Suppressor macrophage (primary cell): ENCODE measurements around the gene STAT3.
"Not testable (repeated sequence)": the region's sequence is repeated elsewhere in the genome, so short reads cannot be mapped to it uniquely, and the experiment has no call there.

Experiments used
- DNase-seq, 4 experiments: peaks; one replicate each; pipeline ENCODE4 v3.0.0-alpha.2; 2020 to 2022

Gene STAT3

DNA sequence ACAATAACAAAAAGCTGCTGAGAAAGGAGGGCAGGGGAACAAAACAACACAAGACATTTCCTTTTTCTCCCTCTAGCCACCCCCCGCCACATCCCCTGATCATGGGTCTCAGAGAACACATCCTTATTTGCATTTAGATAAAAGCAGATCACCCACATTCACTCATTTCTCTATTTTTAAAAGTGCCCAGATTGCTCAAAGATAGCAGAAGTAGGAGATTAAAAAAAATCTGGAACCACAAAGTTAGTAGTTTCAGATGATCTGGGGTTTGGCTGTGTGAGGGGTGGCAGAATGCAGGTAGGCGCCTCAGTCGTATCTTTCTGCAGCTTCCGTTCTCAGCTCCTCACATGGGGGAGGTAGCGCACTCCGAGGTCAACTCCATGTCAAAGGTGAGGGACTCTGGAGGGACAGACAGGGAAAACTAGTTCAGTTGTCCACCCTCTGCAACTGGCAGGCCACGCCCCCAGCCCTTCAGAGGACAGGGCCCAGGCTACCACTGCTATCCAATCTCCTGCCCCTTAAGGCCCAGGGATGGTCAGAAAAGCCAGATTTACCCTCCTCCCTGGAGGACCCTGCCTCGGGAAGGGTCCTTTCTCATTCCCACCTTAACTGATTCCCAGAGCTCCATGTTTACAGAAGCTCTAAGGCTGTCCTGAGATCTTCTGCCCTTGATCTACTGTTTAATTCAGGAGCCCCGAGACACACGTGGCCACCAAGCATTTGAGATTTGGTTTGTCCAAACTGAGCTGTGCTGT, 72.7 kb downstream of the STAT3 start:
- peak; percentile 54 to 80 (median 76) for DNase-seq

DNA sequence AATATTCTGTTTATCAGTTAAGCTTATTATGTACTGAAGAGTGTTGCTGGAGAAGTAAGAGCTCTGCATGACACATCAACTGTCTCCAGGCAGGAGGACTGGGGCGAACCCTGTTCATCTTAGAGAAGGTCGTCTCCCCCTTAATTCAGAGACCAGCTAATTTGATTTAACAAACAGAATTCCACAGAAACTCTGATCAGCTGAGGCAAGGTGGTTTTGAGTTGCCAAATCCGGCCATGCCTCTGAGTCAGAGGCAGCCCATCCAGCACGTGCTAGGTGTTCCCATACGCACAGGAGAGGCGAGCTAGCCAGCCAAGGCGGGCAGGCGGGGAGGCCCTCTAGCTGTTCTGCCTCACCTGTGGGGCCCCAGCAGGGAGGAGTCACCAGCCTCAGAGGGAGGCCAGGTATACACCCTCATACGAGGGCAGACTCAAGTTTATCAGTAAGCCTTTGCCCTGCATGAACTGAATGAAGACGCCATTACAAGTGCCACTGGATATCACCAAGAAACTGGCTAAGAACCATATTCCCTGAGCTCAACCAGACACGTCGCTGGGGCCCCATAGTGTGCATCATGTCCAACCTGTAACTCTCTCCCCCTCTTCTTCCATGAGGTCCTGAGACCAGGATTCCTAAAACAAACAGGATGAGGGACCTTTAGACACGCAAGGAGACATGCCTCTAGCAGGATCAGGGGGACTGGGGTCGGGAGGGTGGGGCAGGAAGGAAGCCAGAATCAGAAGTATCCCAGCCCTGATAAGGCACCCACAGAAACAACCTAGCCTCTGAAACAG, 74.3 kb downstream of the STAT3 start:
- DNase-seq = no peak

DNA sequence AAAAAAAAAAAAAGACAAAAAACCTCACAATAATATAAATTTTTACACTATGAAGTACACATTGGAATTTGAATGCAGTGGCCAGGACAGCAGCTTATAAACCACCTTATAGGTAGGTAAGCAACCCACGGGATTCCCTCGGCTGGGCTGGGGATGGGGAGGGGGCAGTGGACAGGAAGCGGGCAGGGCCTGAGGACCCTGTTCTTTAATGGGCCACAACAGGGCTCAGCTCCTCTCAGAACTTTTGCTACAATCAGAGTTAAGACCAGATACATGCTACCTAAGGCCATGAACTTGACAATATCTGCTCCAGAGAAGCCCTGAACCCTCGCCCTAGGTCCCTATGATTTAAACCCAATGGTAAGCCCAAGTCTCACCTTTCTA, 74.9 kb downstream of the STAT3 start:
- no peak for DNase-seq

DNA sequence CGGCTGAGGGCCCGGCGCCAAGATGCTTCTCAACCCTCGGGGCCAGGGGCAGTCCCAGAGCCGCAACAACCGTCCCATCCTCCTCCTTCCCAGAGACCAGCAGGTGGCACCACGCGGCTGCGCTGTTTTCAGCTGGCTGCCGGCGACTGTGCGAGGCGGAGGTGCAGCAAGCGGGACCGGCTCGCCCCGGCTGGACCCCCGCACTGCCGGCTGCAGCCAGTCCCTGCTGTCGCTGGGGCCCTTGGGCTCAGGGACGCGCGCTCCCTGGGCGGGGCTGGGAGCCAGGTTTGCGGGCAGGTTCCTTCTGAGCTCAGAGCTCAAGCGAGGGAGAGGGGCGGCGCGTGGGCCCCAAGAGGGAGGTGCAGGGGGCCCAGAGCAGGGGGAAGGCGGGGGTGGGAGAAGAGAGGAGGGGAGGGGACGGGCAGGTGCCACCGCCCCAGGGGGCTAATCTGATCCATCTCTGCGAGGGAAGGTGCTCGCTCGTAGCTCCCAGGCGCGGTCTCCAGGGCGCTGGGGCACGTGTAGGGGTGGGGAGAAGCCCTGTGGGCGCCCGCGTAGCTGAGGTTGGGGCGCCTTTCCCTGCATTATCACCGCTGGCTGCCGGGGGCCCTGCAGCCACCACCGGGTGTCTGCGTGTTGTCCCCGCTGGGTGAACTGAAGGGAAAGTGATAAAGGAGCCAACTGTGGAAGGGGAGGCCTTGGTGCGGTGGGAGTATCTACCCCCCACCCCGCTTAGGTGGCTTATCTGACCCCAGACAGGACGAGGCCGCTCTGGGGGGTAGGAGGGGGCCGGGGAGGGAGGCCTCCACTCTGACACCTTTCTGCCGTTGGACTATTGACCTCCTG, 75.7 kb downstream of the STAT3 start:
- peak; percentile 63 to 82 (median 70) for DNase-seq

GRCh38 chr17:42312035-42312284, 76.3 kb downstream of the STAT3 start:
- no peak for DNase-seq

DNA sequence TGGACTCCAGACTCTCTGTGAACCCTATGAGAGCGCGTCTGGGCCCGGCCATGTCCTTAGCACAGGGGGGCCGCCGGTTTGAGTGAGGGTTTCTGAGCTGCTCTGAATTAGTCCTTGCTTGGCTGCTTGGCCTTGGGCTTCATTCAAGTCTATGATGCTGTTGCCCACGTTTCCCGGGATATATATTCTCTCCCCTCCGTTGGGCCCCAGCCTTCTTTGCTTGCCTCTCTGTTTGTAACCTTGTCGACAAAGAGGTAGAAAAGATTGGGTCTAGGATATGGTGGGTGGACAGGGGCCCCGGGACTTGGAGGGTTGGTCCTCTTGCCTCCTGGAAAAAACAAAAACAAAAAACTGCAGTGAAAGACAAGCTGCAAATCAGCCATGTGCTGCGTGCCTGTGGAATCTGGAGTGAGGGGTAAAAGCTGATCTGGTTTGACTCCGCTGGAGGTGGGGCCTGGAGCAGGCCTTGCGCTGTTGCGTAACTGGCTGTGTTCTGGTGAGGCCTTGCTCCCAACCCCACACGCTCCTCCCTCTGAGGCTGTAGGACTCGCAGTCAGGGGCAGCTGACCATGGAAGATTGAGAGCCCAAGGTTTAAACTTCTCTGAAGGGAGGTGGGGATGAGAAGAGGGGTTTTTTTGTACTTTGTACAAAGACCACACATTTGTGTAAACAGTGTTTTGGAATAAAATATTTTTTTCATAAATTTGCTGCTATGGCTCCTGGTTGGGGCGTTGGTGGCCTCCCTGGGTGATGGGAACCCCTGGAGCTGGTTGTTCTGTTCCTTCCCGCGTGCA, 76.8 kb downstream of the STAT3 start:
- DNase-seq = peak; percentile 87 to 94 (median 92)

- DNase-seq = no peak
Observed at GRCh38 chr17:42310787-42311215, 77.4 kb downstream of the STAT3 start.

DNA sequence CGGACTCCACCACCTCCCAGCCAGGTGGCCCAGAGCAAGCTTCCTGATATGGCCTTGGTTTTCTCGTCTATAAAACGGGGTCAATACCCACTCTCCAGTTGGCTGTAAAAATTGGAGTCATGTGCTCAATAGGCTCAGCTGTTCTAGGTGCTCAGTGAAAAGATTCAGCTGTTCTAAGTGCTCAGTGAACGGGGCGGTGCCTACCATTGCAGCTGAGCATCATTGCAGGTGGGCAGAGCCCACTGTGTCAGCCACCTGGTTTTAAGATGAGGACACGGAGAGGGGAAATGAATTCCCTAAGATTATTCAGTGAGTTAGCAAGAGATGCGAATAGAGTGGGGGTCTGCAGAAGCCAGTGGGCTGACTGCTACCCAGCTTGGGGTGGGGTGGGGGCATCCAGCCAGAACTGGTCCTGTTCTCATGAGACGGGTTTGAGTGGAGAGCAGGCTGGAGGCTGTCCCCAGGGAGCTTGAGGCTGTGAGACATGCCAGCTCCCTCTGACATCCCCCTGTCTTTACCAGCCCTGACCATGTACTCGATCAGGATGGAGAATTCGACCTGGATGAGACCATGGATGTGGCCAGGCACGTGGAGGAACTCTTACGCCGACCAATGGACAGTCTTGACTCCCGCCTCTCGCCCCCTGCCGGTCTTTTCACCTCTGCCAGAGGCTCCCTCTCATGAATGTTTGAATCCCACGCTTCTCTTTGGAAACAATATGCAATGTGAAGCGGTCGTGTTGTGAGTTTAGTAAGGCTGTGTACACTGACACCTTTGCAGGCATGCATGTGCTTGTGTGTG, 78.1 kb downstream of the STAT3 start:
- no peak for DNase-seq

- no peak for DNase-seq
Observed at GRCh38 chr17:42309142-42309541, 79.1 kb downstream of the STAT3 start.

GRCh38 chr17:42308446-42308845, 79.8 kb downstream of the STAT3 start:
- no peak for DNase-seq

DNA sequence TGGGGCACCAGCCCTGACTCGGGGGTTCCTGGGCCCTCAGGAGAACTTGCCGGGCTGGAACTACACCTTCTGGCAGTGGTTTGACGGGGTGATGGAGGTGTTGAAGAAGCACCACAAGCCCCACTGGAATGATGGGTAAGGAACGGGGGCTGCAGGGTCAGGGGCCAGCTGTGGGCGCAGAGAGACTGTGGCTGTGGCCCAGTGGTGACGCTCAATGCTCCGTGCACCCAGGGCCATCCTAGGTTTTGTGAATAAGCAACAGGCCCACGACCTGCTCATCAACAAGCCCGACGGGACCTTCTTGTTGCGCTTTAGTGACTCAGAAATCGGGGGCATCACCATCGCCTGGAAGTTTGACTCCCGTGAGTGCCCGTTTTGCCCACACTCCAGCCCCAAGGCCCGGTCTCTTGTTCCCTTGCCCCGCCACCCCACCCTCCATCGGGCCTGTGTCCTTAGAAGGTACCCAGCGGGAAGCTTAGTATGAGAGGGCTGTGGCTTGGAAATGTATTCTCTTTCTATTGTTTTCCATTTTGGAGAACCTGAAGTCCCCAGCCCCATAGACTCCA, 80.8 kb downstream of the STAT3 start:
- no peak for DNase-seq

DNA sequence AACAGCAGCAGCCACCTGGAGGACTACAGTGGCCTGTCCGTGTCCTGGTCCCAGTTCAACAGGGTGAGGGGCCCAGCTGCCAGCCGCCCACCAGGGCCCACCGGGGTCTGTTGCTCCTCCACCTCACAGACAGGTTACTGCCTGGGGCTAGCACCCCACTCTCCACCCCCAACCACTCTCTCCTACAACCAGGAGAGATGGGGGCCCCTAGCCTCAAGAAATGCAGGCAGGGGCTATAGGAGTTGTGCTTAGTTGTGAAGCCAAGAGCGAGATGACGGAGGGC, 81.9 kb downstream of the STAT3 start:
- DNase-seq = no peak

- DNase-seq = no peak
Observed at GRCh38 chr17:42305543-42306384, 82.5 kb downstream of the STAT3 start.

GRCh38 chr17:42305031-42305330, 83.3 kb downstream of the STAT3 start:
- not testable (repeated sequence) for DNase-seq

GRCh38 chr17:42304187-42305030, 83.8 kb downstream of the STAT3 start:
- DNase-seq = no peak

DNA sequence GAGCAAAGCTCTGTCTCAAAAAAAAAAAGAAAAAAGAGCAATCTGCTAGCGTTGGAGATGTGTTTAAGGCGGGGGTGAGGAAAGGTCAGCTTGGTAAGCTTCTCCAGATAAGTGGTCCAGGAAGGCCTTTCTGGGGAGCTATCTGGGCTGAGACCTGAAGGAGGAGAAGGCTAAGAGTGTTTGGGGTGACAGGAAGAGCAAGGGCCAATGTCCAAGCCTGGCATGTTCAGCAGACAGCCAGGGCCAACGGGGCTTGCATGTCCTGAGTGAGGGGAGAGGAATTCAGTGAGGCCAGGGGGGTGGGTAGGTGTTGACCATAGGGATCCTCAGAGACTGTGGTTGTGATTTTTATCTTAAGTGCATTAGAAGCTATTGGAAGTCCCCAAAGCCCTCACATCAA, 84.5 kb downstream of the STAT3 start:
- DNase-seq = no peak

DNA sequence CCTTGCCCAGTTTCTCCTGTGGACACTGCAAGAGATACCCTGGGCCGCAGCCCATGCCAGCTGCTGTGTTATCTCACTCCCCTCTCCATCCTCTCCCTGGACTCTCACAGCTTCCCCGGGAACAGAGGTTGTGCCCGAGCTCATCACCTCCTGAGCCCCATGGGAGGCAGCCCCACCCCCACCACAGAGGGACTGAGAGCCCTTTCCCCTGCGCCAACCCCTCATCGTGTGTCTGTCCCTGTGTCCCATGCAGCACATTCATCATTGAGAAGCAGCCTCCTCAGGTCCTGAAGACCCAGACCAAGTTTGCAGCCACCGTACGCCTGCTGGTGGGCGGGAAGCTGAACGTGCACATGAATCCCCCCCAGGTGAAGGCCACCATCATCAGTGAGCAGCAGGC, 87.2 kb downstream of the STAT3 start:
- DNase-seq = no peak

GRCh38 chr17:42299913-42300312, 88.3 kb downstream of the STAT3 start:
- DNase-seq = not testable (repeated sequence)

DNA sequence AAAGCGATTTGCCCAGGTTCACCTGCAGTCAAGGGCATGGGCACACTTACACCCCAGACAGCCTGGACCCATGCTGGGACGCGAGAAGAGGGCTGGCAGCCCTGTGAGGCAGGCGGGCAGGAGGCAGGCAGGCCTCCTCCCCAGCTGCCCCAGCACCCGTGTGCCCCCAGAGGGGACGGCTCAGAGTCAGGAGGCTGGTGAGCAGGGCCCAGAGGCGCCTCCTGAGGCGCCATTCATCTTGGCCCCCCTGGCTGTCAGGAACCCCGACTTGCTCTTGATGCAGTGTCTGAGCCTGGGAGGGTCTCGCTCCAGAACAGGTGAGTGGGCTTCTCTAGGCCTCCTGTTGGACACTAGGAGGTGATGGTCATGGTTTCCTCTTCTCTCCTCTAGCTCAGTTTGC, 88.9 kb downstream of the STAT3 start:
- not testable (repeated sequence) for DNase-seq

- not testable (repeated sequence) for DNase-seq
Observed at GRCh38 chr17:42297775-42298174, 90.5 kb downstream of the STAT3 start.
